Uterus (tissue), 4 donors: ENCODE measurements around the gene TRIM17. TPM values are rescaled to one million over a fixed set of nuclear protein-coding genes. Genes with fewer than 3 reads are reported as not detected.

Experiments
- DNase-seq, 2 donors: peaks; one replicate each; pipeline ENCODE4 v3.0.0-alpha.2; 2019 to 2020
- H3K27ac ChIP-seq, 2 donors: fragments of 200-600 bp; sonication (generic); 1 replicate in 1 of 2; 2 replicates in 1 of 2; pipeline ENCODE4 v1.5.1; 2016 to 2018
- H3K27me3 ChIP-seq, 2 donors: fragments of 200-600 bp; sonication (generic); one replicate each; pipeline ENCODE4 v1.5.1; 2018 to 2019; ENCODE audit warnings: control low read depth in 1 of 2
- H3K36me3 ChIP-seq, 2 donors: fragments of 200-600 bp; sonication (generic); one replicate each; pipeline ENCODE4 v1.5.1; 2019; ENCODE audit warnings: control low read depth in 1 of 2
- H3K4me1 ChIP-seq, 2 donors: fragments of 200-600 bp; sonication (generic); one replicate each; pipeline ENCODE4 v1.5.1; 2018 to 2019; ENCODE audit warnings: control low read depth in 1 of 2
- H3K4me3 ChIP-seq, 2 donors: fragments of 200-600 bp; sonication (generic); 1 replicate in 1 of 2; 2 replicates in 1 of 2; pipeline ENCODE4 v1.5.1; 2018 to 2019; ENCODE audit warnings: mild to moderate bottlenecking in 1 of 2
- H3K9me3 ChIP-seq, 2 donors: fragments of 200-600 bp; sonication (generic); one replicate each; pipeline ENCODE4 v1.5.1; 2019; ENCODE audit warnings: control low read depth in 1 of 2
- POLR2A ChIP-seq, 2 donors: fragments of 450-650 bp; IDR thresholded peaks; one replicate each; pipeline ENCODE4 v1.6.1; 2016; ENCODE audit warnings: antibody characterized with exemption in 2 of 2, mild to moderate bottlenecking in 1 of 2, moderate library complexity in 1 of 2
- intact Hi-C: fragments of 100-400 bp; cut with DNase I; formaldehyde crosslinking; loops from one replicate; pipeline ENCODE4 v1.15.1; 2023; ENCODE audit warnings: low total_unique reads
- total RNA-seq, 4 donors: library from RNA; depleted of rRNA in 3 of 4; stranded (reverse); fragments of >200 nt in 3 of 4; gene quantifications; one replicate each; pipeline versions ENCODE4 v1.1.0 to v1.2.4, GENCODE V29; 2014 to 2023
- TF ChIP-seq, protein P1 (sequence below), 4 experiments: fragments of 200-600 bp in 2 of 4; fragments of 450-650 bp in 2 of 4; sonication (generic) in 2 of 4; IDR thresholded peaks; one replicate each; pipeline ENCODE4 v1.5.1; 2016 to 2019; ENCODE audit warnings: antibody characterized with exemption in 4 of 4, mild to moderate bottlenecking in 2 of 4, moderate library complexity in 1 of 4
- donor health status: DM: yes; HTN: yes; CAD: no.

The TRIM17 gene
- total RNA-seq, 4 donors from 2014 or later, result 3.2 to 5.9 TPM; not detected in 2

DNA sequence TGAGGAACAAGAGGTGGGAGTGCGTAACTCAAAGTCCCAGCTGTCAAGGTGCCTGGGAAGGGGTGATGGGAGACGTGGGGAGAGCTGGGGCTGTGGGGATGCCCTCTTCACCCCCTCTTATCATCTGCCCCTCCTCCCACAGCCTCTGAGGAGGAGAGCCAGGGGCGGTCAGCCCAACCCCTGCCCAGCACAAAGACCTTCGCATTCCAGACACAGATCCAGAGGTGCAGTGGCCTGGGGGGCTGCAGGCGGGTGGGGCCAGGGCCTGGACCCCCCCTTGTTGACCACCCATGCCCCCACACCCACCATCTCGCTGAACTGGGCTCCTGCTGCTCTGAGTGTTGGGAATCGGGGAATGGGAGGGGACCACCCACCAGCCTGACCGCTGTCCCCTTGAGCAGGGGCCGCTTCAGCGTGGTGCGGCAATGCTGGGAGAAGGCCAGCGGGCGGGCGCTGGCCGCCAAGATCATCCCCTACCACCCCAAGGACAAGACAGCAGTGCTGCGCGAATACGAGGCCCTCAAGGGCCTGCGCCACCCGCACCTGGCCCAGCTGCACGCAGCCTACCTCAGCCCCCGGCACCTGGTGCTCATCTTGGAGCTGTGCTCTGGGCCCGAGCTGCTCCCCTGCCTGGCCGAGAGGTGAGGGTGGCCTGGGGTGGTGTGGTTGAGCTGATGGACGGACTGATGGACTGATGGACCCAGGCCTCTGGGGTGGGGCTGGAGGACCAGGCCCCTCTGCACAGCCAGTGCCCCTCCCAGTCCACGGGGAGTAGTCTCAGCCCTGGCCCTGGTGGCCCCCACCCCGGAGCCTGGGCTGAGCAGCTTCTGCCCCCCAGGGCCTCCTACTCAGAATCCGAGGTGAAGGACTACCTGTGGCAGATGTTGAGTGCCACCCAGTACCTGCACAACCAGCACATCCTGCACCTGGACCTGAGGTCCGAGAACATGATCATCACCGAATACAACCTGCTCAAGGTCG, 39.7 kb downstream of the TRIM17 start:
- DNase-seq, result no peak
- Histone ChIP-seq H3K27me3 (no peaks in the 10 kb centered on the region), H3K4me1 (no peaks in the 10 kb centered on the region), H3K36me3 (no peaks in the 10 kb centered on the region), H3K9me3 (no peaks in the 10 kb centered on the region), H3K27ac (no peak overlapping the region), H3K4me3 (no peak overlapping the region)
- intact Hi-C loops, result no loop called here
- TF ChIP-seq, protein P1, sequence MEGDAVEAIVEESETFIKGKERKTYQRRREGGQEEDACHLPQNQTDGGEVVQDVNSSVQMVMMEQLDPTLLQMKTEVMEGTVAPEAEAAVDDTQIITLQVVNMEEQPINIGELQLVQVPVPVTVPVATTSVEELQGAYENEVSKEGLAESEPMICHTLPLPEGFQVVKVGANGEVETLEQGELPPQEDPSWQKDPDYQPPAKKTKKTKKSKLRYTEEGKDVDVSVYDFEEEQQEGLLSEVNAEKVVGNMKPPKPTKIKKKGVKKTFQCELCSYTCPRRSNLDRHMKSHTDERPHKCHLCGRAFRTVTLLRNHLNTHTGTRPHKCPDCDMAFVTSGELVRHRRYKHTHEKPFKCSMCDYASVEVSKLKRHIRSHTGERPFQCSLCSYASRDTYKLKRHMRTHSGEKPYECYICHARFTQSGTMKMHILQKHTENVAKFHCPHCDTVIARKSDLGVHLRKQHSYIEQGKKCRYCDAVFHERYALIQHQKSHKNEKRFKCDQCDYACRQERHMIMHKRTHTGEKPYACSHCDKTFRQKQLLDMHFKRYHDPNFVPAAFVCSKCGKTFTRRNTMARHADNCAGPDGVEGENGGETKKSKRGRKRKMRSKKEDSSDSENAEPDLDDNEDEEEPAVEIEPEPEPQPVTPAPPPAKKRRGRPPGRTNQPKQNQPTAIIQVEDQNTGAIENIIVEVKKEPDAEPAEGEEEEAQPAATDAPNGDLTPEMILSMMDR (IDR thresholded peaks at IDR 0.05), result no peak
- no peak for TF ChIP-seq POLR2A (IDR thresholded peaks at IDR 0.05)

DNA sequence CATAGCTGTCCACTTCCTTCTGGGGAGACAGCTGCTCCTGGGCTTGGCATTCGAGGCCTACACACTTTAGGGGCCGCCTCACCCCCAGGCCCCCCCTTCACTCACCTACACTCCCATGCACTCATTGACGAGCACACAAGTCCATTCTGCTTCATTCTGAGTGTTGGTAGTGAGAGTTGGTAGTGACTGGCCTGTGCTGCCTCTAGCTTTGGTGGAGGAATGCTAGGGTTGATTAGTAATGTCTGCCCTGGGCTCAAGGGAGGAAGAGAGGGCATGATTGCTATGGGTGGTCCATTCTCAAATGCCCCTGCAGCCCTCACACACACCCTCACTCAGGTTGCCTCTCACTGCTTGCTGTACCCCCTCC, 40.4 kb downstream of the TRIM17 start:
- Histone ChIP-seq H3K36me3 (no peaks in the 10 kb centered on the region), H3K4me3 (no peak overlapping the region), H3K9me3 (no peaks in the 10 kb centered on the region), H3K27ac (no peak overlapping the region), H3K27me3 (no peaks in the 10 kb centered on the region), H3K4me1 (no peaks in the 10 kb centered on the region)
- intact Hi-C loops, result no loop called here
- no peak for DNase-seq
- no peak for TF ChIP-seq POLR2A (IDR thresholded peaks at IDR 0.05)
- TF ChIP-seq, protein P1 (IDR thresholded peaks at IDR 0.05), result no peak

DNA sequence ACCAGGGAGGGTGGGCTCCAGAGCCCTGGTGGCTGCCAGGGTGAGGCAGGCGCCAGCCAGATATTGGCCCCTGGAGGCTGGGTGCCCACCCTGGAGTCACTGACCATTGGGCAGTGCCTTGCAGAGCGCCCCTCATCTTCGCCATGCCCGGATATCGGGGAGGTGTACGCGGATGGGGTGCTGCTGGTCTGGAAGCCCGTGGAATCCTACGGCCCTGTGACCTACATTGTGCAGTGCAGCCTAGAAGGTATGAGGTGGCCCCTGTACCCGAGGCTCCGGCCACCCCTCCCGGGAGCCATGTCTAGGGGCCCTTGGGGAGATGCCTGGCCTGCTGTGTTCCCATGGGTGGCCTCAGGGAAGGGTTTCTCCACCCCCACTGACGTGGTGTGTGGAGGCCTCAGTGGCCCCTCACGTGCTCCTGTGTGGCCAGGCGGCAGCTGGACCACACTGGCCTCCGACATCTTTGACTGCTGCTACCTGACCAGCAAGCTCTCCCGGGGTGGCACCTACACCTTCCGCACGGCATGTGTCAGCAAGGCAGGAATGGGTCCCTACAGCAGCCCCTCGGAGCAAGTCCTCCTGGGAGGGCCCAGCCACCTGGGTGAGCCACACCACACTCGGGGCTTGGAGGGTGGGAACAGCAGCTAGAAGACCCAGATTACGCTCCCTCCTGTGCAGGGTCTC, 40.9 kb downstream of the TRIM17 start:
- intact Hi-C loops, result no loop called here

DNA sequence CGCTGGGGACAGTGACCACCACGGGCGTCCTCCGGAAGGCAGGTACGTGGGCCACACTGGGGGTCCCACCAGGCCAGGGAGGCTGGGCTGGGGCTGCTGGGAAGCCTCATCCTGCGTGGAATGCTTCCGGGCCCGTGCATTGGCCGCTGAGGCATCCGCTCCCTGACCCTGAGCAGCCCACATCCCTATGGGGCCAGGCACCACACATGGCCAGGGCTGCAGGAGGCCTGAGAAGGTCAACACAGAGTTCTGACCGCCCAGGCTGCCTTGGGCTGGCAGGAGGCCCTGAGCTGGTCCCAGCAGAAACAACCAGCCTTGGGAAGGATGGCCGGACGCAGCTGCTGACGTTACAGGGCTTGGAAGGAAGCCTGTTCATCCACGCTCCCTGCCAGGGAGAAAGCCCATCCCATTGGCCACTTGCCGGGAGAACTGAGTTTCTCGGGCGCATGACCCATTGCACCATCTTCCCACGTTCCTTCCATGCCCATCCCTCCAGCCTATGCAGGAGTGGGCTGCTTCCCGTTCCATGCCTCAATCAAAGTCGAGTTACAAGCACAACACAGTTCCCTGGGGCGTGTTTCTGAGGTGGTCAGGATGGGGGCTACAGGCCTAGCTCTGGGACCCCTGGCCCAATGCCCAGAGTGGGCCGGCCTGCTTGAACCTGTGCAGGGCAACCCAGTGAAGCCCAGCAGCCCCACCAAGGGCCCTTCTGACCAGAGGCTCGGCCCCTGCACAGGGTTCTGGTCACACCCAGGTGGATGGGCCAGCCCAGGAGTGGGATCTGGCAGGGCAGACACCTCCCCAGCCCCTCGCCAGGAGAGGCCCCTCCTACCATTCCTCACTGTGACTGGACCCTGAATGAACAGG, 41.7 kb downstream of the TRIM17 start:
- TF ChIP-seq, protein P1 (IDR thresholded peaks at IDR 0.05), result no peak
- no peak for TF ChIP-seq POLR2A (IDR thresholded peaks at IDR 0.05)
- H3K4me1 ChIP-seq, result no peaks in the 10 kb centered on the region
- no peaks in the 10 kb centered on the region for H3K27me3 ChIP-seq
- no peak overlapping the region for H3K4me3 ChIP-seq
- no peaks in the 10 kb centered on the region for H3K9me3 ChIP-seq
- H3K27ac ChIP-seq, result peak overlapping the region; percentile 75 to 77
- no peaks in the 10 kb centered on the region for H3K36me3 ChIP-seq
- intact Hi-C loops, result no loop called here
- peak; percentile 85 to 89 for DNase-seq

More for the DNA sequence above, 40.9 kb downstream of the TRIM17 start:
- Histone ChIP-seq H3K4me3 (no peak overlapping the region), H3K27me3 (no peaks in the 10 kb centered on the region), H3K36me3 (no peaks in the 10 kb centered on the region), H3K27ac (peak overlapping the region; percentile 75 to 77), H3K9me3 (no peaks in the 10 kb centered on the region), H3K4me1 (no peaks in the 10 kb centered on the region)
- TF ChIP-seq, protein P1 (IDR thresholded peaks at IDR 0.05), result no peak
- no peak for TF ChIP-seq POLR2A (IDR thresholded peaks at IDR 0.05)
- DNase-seq, result no peak
